BE2C (cell line): ENCODE measurements around the gene CCR9.

Experiments used
- DNase-seq: peaks from one replicate; pipeline ENCODE4 v3.0.0-alpha.2; 2020
- H3K27me3 ChIP-seq: fragments of 250-450 bp; sonication (Bioruptor Pico); 2 replicates; pipeline ENCODE4 v1.5.1; 2020; ENCODE audit warnings: mild to moderate bottlenecking
- H3K36me3 ChIP-seq: fragments of 250-450 bp; sonication (Bioruptor Pico); 2 replicates; pipeline ENCODE4 v1.5.1; 2020; ENCODE audit warnings: mild to moderate bottlenecking
- H3K4me1 ChIP-seq: fragments of 250-450 bp; sonication (Bioruptor Pico); 2 replicates; pipeline ENCODE4 v1.5.1; 2020
- H3K4me3 ChIP-seq: 2 replicates; pipeline ENCODE4 v1.5.1; 2011; ENCODE audit warnings: low read depth, low read length
- H3K9me3 ChIP-seq: fragments of 250-450 bp; sonication (Bioruptor Pico); 2 replicates; pipeline ENCODE4 v1.5.1; 2020
- CTCF ChIP-seq: IDR thresholded peaks from 2 replicates; pipeline ENCODE4 v1.5.1; 2012; ENCODE audit warnings: mild to moderate bottlenecking, low read depth, low read length

CCR9 gene

DNA sequence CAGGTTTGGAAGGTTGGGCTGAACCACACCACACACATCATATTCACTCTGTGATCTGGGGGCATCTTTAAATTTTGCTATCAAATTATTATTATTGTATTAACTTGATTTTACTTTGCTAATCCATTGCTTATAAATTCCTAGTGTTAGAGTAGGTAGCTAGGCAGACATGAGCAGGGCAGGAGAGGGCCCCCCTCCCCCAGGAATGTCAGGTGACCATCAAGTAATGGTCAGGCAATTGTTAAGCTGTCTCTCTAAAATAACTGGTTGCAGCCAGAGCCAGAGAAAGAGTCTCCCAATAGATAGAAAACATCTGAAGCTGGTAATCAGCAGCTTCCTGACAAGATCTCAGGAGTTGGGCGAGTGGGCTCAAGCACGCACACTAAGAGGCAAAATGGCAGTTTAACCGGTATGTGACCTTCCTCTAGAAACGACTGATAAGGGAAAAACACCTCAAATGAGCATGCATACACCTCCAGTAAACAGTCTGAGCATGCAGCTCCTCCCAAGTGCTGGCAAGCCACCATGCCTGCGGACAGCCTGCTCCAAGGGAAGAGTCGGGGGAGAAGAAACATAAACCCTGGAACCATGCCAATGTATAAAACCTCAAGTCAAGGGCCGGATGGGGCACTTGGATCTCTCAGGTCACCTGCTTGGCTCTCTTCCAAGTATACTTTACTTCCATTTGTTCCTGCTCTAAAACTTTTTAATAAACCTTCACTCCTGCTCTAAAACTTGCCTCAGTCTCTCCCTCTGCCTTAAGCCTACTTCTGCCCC is 53.8 kb downstream of the CCR9 start:
- Histone ChIP-seq H3K9me3 (no peaks in the 10 kb centered on the region), H3K4me1 (no peaks in the 10 kb centered on the region), H3K36me3 (no peaks in the 10 kb centered on the region), H3K4me3 (no peak overlapping the region), H3K27me3 (no peaks in the 10 kb centered on the region)
- no peak for DNase-seq
- TF ChIP-seq CTCF, result no peak

GRCh38 chr3:45940781-45941365 is 54.5 kb downstream of the CCR9 start:
- Histone ChIP-seq H3K9me3 (no peaks in the 10 kb centered on the region), H3K4me1 (no peaks in the 10 kb centered on the region), H3K36me3 (no peaks in the 10 kb centered on the region), H3K27me3 (no peaks in the 10 kb centered on the region), H3K4me3 (no peak overlapping the region)
- no peak for DNase-seq
- TF ChIP-seq CTCF, result no peak

- no peak for TF ChIP-seq CTCF
- Histone ChIP-seq H3K4me1 (no peaks in the 10 kb centered on the region), H3K9me3 (no peaks in the 10 kb centered on the region), H3K4me3 (no peak overlapping the region), H3K36me3 (no peaks in the 10 kb centered on the region), H3K27me3 (no peaks in the 10 kb centered on the region)
- peak; percentile 52 for DNase-seq
Measured at GRCh38 chr3:45942051-45942825, 55.9 kb downstream of the CCR9 start.

- no peaks in the 10 kb centered on the region for H3K4me1 ChIP-seq
- no peaks in the 10 kb centered on the region for H3K27me3 ChIP-seq
- no peaks in the 10 kb centered on the region for H3K9me3 ChIP-seq
- H3K36me3 ChIP-seq, result no peaks in the 10 kb centered on the region
- TF ChIP-seq CTCF, result no peak
- no peak within 1 kb of the TSS for H3K4me3 ChIP-seq
- no peak for DNase-seq
Measured at GRCh38 chr3:45943207-45943846, 57.0 kb downstream of the CCR9 start, which contains the start of gene CXCR6. TSS of gene CXCR6 (plus strand) at chr3:45943464. CDS start at chr3:45946482, 3,018 bp downstream.

GRCh38 chr3:45944830-45945620 is 58.7 kb downstream of the CCR9 start:
- Histone ChIP-seq H3K27me3 (no peaks in the 10 kb centered on the region), H3K9me3 (no peaks in the 10 kb centered on the region), H3K4me3 (no peak overlapping the region), H3K4me1 (no peaks in the 10 kb centered on the region), H3K36me3 (no peaks in the 10 kb centered on the region)
- TF ChIP-seq CTCF, result no peak
- no peak for DNase-seq
